GM12801 (cell line): Measurements from ENCODE around the gene DLG2.

Experiments
- CTCF ChIP-seq: IDR thresholded peaks from one replicate; pipeline ENCODE4 v1.5.1; 2011; ENCODE audit warnings: control low read depth; ENCODE audit not compliant: insufficient read length; ENCODE audit errors: extremely low read depth

Gene DLG2

GRCh38 chr11:85663753-85664614 is 36.8 kb upstream of the DLG2 start:
- no peak for TF ChIP-seq CTCF

- TF ChIP-seq CTCF = no peak
These were observed 36.1 kb upstream of the DLG2 start for GRCh38 chr11:85663080-85663752.

GRCh38 chr11:85661972-85662664 is 35.0 kb upstream of the DLG2 start:
- TF ChIP-seq CTCF = no peak

GRCh38 chr11:85658180-85658579 is 31.0 kb upstream of the DLG2 start:
- TF ChIP-seq CTCF = no peak

GRCh38 chr11:85656777-85657176 is 29.6 kb upstream of the DLG2 start:
- no peak for TF ChIP-seq CTCF

GRCh38 chr11:85652786-85653447 is 25.8 kb upstream of the DLG2 start:
- TF ChIP-seq CTCF = no peak

- no peak for TF ChIP-seq CTCF
These were observed 24.0 kb upstream of the DLG2 start for GRCh38 chr11:85651118-85651517.
